GM19035 (cell line): ENCODE data around the gene CCND1.

ENCODE experiments used
- ATAC-seq: cut with Tn5 transposase; IDR thresholded peaks from one replicate; pipeline ENCODE4 v1.9.1; 2021; ENCODE audit not compliant: unreplicated experiment

The CCND1 gene

DNA sequence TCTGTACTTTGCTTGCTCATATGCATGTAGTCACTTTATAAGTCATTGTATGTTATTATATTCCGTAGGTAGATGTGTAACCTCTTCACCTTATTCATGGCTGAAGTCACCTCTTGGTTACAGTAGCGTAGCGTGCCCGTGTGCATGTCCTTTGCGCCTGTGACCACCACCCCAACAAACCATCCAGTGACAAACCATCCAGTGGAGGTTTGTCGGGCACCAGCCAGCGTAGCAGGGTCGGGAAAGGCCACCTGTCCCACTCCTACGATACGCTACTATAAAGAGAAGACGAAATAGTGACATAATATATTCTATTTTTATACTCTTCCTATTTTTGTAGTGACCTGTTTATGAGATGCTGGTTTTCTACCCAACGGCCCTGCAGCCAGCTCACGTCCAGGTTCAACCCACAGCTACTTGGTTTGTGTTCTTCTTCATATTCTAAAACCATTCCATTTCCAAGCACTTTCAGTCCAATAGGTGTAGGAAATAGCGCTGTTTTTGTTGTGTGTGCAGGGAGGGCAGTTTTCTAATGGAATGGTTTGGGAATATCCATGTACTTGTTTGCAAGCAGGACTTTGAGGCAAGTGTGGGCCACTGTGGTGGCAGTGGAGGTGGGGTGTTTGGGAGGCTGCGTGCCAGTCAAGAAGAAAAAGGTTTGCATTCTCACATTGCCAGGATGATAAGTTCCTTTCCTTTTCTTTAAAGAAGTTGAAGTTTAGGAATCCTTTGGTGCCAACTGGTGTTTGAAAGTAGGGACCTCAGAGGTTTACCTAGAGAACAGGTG lies 11.1 kb downstream of the CCND1 start:
- no peak for ATAC-seq

DNA sequence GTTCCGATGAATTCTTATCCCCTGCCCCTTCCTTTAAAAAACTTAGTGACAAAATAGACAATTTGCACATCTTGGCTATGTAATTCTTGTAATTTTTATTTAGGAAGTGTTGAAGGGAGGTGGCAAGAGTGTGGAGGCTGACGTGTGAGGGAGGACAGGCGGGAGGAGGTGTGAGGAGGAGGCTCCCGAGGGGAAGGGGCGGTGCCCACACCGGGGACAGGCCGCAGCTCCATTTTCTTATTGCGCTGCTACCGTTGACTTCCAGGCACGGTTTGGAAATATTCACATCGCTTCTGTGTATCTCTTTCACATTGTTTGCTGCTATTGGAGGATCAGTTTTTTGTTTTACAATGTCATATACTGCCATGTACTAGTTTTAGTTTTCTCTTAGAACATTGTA lies 12.0 kb downstream of the CCND1 start:
- ATAC-seq: no peak

DNA sequence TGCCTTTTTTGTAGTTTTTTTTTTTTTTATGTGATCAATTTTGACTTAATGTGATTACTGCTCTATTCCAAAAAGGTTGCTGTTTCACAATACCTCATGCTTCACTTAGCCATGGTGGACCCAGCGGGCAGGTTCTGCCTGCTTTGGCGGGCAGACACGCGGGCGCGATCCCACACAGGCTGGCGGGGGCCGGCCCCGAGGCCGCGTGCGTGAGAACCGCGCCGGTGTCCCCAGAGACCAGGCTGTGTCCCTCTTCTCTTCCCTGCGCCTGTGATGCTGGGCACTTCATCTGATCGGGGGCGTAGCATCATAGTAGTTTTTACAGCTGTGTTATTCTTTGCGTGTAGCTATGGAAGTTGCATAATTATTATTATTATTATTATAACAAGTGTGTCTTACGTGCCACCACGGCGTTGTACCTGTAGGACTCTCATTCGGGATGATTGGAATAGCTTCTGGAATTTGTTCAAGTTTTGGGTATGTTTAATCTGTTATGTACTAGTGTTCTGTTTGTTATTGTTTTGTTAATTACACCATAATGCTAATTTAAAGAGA lies 12.5 kb downstream of the CCND1 start:
- no peak for ATAC-seq

DNA sequence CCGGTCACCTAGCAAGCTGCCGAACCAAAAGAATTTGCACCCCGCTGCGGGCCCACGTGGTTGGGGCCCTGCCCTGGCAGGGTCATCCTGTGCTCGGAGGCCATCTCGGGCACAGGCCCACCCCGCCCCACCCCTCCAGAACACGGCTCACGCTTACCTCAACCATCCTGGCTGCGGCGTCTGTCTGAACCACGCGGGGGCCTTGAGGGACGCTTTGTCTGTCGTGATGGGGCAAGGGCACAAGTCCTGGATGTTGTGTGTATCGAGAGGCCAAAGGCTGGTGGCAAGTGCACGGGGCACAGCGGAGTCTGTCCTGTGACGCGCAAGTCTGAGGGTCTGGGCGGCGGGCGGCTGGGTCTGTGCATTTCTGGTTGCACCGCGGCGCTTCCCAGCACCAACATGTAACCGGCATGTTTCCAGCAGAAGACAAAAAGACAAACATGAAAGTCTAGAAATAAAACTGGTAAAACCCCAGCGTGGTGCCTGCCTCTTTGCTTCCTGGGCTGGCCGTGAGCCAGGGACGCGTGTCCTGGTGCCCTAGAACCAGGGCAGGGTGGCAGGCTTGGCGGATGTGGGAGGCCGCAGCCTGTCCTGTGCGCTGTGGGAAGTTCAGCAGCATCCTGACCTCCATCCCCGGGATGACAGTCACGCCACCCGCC lies 13.2 kb downstream of the CCND1 start:
- ATAC-seq: no peak

DNA sequence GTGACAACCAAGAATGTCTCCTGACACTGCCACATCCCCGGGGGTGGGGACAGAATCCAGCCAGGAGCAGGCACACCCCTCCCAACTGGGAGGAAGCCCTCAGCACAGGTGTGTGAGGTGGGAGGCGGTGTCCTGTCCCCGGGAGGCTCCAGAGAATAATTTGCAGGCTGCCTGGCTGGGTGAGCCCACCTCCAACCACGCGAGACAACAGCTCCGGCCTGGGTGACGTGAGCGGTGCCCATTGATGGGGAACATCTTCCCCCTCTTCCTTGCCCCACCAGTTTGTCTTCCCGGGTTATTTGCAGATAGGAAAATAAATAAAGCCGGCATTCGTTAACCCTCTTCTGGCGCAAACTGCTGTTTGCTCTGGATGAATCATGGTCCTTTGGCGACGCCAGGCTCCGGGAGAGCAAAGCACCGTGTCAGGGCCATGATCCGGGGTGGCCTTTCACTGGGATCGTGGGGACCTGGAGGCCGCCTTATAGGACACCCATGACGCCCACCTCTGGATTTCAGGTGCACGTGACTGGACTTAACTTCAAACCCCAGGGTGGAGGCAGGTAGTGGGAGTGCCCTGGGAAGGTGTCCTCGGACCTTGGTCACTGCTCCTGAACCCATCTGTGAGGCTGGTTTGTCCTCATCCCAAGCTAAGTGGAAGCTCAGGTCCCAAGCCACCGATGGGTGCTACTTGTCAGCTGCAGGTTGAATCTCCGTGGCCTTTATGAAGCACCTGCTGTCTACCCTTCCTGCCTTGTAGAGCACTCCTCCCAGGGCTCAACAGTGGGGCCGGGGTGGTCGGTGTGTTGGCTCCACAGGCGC lies 13.9 kb downstream of the CCND1 start:
- ATAC-seq: no peak

DNA sequence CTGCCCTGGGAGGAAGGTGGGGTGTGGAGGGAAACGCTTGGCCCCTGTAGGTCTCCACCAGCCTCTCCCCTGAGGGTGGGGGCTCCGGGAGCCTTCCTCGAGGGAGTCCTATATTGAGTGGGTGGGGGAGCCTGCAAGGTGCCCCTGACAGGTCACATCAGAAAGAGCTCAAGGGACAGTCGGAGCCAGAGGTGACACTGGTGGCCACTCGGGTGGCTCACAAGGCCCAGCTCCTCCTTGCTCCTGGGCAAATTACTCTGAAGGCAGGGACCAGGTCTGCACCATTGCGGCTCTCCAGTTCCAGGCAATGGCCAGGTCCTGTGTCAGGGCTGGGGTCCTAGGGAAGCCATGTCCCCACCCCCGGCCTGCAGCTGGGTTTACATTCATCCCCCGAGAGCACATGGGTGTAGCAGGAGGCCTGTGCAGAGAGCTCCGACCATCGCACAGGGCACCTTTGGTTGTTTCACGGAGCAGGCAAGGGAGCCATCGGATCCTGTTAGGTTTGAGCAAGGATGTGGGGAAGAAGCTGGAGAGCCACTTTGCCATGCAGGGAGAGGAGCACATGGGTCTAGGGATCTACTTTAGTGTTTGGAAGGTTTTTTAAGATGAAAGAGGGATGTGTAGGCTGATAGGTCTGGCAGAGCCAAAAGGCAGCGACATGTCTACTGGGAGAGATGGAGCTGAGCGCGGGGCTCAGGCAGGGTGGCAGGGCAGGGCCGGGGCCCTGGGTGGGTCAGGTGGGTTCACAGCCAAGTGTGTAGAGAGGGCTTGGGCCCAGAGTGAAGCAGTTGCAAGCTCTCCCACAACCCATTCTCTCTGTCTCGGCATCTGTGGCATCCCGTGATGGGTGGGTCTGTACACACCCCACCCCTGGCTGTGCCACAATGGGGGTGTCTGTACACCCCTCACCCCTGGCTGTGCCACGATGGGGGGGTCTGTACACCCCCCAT lies 14.8 kb downstream of the CCND1 start:
- no peak for ATAC-seq

DNA sequence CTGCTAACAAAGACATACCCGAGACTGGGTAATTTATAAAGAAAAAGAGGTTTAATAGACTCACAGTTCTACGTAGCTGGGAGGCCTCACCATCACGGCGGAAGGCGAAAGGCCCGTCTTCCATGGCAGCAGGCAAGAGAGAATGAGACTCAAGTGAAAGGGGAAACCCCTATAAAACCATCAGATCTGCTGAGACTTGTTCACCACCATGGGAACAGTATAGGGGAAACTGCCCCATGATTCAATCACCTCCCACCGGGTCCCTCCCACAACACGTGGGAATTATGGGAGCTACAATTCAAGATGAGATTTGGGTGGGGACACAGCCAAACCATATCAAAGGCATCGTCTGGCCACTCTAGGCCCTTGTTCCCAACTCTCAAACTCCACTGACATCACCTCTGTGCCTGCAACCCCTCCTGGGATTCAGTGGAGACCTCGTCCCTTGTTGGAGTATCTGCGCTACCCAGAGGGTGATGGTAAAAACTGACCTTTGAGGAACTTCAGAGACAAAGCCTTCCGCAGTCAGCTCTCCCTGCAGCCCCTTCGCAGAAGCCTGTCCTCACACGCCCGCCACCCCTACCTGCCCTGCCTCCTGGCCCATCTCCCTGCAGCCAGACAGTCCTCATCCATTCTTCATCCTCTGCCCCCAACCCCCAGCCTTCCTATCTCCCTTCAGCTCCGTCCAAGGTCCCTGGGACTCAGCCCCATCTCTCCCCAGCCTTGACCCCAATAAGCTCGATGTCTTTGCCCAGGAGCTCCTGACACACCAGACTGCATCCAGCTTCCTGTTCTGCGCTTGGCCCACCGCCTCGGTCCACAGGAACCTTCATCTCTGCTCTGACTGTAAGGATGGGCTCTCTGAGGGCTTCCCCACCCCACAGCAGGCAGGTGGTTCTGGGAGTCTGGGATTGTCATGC lies 15.8 kb downstream of the CCND1 start:
- no peak for ATAC-seq

DNA sequence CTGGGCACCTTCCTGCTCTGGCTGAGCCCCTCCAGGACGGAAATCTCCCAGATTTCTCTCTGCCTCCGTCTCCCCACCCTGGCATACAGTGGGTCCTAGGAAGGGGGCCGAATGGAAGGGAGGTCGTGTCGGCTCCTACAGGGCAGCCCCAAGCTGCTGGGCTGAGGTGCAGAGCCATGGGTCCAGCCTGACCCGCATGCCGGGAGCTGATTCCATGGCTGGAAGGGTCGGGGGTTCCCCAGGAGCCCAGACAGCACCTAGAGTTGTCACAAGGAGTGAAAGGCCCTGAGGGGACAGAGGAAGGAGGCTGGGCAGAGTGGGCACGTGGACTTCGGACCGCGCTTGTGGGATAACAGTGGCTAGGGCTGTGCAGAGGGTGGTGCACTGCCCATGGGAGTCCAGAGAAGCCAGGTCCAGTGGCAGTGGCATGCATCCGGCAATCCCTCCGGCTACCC lies 16.5 kb downstream of the CCND1 start:
- no peak for ATAC-seq

DNA sequence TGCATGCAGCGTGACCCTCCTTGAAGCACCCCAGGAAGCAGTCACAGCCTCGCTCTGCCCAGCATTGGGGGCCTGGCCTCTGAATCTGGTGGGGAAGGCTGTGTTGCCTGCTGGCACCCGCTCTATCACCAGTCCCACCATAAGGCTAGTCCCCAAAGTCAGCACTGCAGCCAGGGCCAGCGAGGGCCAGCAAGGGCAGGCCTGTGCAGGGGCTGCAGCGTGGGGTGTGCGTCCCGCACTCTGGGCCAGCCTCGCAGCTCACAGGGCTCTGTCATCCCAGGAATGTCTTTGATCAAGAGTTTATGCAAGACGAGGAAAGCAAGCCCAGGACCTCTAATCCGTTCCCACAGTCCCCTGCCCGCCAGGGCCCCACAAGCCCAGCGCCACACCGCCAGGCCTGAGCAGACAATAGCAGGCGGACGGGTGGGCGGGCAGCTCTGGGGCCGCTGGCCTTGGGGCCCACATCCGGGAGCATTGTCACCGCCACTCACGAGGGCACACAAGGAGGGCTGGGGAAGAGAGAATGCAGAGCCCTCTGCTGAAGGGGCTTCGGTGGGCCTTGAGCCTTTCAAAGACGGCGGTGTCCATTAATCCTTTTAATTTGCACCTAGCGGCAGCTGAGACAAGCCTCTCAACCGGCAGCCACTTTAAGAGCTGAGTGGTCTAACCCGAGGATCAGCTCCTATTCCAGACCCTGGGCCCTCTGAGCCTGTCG lies 17.1 kb downstream of the CCND1 start:
- no peak for ATAC-seq

DNA sequence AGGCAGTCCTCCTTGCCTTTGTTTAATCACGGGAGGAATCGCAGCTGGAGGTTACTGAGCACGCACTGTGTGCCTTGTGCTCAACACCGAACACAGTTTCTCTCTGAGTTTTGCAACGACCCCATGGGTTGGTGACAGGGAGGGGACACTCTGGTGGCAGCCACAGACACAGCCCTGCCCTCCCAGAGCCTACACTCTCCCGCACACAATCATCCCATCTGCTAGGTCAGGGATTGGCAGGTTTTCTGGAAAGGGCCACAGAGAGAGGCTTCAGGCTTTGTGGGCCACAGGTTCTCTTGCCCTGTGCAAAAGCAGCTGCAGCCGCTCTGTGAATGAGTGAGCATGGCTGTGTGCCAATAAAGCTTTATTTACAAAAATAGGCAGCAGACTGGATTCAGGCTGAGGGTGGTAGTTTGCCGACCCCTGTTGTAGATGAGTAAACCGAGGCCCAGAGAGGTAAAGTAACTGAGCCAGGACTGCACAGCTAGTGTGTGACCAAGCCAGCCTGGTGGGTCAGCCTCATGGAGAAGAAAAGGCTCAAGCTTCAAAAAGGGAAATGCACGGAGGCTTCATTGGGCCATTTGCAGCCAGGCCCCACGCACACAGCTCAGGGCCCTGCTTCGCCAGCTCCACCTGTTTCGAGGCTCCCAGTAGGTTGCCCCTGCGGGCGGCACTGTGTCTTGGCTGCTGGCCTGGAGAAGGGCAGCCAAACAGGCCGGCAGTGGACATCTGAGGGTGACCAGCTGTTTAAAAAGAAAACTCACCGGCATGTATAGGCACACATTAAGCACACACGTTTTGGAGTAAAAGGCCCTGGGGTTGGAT lies 17.9 kb downstream of the CCND1 start:
- ATAC-seq: no peak

DNA sequence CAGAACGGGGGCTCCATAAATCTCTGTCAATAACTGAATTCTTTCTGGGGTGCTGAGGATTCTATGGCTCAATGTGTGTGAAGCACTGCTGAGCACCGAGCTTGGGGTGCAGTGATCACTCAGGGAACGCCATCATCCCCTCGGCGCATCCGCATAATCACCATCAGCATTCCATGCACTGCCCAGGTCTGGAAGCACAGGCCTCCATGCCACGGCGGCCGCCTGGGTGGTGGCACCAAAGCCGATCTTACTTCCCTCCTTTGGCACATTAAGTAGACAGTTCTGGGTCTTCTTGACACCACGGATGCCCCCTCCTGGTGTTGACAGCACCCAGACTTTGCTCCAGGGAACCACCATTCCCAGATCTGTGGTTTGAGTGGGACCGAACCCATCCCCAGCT lies 18.6 kb downstream of the CCND1 start:
- ATAC-seq: no peak

DNA sequence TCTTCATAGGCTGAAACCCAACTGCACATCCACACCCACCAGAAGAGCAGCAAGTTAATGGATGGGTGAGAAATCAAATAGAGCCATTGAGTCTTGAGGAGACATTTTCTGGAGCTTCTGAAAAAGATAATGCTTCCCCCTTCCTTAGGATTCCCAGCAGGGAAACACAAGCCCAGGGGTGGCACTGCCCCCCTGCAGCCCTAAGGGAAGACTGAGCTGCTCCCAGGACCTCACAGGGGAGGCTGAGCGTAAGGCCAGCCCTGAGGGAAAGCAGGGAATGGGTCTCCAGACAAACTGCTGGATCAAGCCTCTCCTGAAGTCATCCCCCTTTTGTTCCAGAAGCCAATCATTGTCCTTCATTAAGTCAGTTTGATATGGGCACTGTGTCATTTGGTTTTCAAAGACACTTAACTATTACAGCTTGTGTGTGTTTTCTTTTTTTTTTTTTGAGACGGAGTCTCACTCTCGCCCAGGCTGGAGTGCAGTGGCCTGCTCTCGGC lies 19.1 kb downstream of the CCND1 start:
- ATAC-seq: no peak

DNA sequence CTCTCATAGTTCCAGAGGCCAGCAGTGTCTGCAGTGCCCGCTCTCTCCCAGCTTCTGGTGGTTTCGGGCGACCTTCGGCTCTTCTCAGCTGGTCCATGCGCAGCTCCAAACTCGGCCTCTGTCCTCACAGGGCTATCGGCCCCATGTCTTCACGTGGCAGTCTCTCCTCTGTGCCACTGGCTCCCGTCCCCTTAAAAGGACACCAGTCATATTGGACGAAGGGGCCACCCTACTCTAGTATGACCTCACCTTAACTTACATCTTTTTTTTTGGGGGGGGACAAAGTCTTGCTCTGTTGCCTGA lies 20.4 kb downstream of the CCND1 start:
- ATAC-seq: no peak

DNA sequence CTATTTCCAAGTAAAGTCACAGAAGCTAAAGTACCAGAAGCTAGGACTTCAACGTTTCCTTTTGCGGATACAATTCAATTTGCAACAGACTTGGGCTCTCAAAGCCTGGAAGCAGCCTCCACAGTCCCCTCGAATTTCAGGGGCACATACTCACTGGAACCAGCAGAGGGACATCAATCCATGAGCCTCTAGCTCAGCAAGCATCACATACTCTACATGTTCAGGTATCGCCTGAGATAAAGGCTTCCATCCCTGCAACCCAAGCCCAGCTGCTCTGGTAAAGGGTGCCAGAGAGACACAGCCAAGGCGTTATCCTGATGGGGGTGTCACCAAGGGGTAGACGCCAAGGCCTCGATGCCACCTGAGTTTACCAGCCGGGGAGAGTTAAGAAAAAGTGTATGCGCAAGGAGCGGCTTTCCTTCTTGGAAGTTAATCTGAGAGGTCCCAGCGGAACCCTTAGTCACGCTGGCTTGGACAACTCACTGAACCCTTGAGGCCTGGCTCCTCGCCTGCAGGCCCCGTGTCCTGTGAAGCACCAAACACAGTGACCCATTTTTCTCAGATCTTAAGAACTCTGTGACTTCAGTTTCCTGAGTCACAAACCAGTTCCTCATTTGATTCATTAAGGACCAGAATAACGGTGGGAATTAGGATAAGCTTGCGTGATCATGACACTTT lies 21.2 kb downstream of the CCND1 start:
- no peak for ATAC-seq

DNA sequence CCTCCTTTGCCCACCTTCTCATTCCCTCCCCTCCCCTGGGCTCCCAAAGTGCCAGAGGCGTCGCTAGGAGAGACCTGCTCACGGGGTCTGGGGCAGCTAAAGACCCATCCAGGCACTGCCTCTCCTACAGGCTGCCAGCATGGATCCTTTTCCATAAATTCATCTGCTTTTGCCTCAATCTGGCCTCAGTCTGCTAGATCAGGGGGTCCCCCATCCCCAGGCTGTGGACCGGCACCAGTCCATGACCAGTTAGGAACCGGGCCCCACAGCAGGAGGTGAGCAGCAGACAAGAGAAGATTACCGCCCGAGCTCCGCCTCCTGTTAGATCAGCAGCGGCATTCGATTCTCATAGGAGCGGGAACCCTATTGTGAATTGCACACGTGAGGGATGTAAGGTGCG lies 21.9 kb downstream of the CCND1 start:
- no peak for ATAC-seq

DNA sequence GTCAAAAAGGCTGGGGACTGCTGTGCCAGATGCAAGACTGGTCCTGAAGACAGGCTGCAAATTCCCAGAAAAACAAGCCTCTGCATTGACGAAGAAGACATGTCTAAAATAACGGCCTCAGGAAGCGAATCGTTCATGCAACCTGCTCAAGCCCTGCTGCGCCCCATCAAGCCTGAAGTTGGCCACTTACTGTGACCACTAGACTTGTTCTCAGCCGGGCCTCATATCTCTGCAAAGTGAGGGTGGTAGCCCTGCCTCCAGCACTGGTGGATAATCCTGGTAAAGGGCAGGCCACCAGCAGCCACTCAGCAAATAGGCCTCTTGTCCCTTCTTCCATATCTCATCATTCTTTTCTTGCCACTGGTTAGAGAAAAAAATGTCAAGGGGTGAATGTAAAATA lies 22.4 kb downstream of the CCND1 start:
- no peak for ATAC-seq

DNA sequence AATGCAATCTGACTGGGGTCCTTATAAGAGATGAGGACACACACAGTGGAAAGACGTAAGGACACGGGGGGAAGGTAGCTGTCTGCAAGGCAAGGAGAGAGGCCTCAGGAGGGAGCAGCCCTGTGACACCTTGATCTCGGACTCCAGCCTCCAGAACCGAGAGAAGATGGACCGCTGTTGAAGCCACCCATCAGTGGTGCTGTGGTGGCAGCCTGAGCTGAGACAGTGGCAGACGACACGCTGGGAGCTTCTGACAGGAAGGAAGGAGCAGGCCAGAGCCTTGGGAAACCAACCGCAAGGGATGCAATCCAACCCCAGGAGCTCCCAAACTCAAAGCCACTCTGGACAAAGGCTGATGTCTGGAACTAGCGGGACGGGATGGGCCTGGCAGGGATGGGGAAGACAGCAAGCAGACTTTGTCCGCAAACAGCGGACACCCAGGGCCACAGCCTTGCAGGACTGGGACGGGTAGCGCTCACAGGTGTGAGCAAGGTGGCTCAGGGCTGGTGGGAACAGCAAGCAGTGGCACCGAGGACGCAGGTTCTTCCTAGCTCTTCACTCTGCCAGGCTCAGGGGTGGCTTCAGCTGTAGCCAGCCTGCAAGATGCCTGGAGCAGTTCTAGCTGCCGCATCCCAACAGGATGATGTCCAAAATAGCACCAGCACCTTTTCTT lies 23.3 kb downstream of the CCND1 start:
- no peak for ATAC-seq
